Measurements from ENCODE around the gene STX3.

The STX3 gene

GRCh38 chr11:59754859-59755700 is at the start of gene STX3:
Gene STX3, plus strand, starts transcription at chr11:59755376. Its CDS starts 230 bp downstream, at chr11:59755606.
- peak within 1 kb of the TSS; percentile 80 for H3K4me3 ChIP-seq (ENCODE audit: low read depth, low read length)

- no peak overlapping the region for H3K4me3 ChIP-seq (ENCODE audit: low read depth, low read length)
Observed at GRCh38 chr11:59706518-59707285, 48.5 kb upstream of the STX3 start.

- no peak overlapping the region for H3K4me3 ChIP-seq (ENCODE audit: low read depth, low read length)
Observed at GRCh38 chr11:59707371-59707770, 47.8 kb upstream of the STX3 start.

- H3K4me3 ChIP-seq (ENCODE audit: low read depth, low read length), result no peak overlapping the region
Observed at GRCh38 chr11:59708537-59708936, 46.6 kb upstream of the STX3 start.

GRCh38 chr11:59710136-59710847 is 44.9 kb upstream of the STX3 start:
- no peak overlapping the region for H3K4me3 ChIP-seq (ENCODE audit: low read depth, low read length)

GRCh38 chr11:59713745-59714144 is 41.4 kb upstream of the STX3 start, which contains the start of gene OR10V1:
Gene OR10V1, minus strand, starts transcription at chr11:59713845. Its CDS starts 0 bp downstream, at chr11:59713845.
- no peak within 1 kb of the TSS for H3K4me3 ChIP-seq (ENCODE audit: low read depth, low read length)

GRCh38 chr11:59716051-59716450 is 39.1 kb upstream of the STX3 start:
- no peak overlapping the region for H3K4me3 ChIP-seq (ENCODE audit: low read depth, low read length)

- H3K4me3 ChIP-seq (ENCODE audit: low read depth, low read length), result no peak overlapping the region
Observed at GRCh38 chr11:59719556-59719955, 35.6 kb upstream of the STX3 start.

- no peak overlapping the region for H3K4me3 ChIP-seq (ENCODE audit: low read depth, low read length)
Observed at GRCh38 chr11:59724066-59724465, 31.1 kb upstream of the STX3 start.

GRCh38 chr11:59727426-59727825 is 27.8 kb upstream of the STX3 start:
- H3K4me3 ChIP-seq (ENCODE audit: low read depth, low read length), result no peak overlapping the region

GRCh38 chr11:59728154-59728553 is 27.0 kb upstream of the STX3 start:
- H3K4me3 ChIP-seq (ENCODE audit: low read depth, low read length), result no peak overlapping the region

GRCh38 chr11:59728913-59729312 is 26.3 kb upstream of the STX3 start:
- H3K4me3 ChIP-seq (ENCODE audit: low read depth, low read length), result no peak overlapping the region

GRCh38 chr11:59729834-59730233 is 25.3 kb upstream of the STX3 start:
- no peak overlapping the region for H3K4me3 ChIP-seq (ENCODE audit: low read depth, low read length)

GRCh38 chr11:59730896-59731565 is 24.1 kb upstream of the STX3 start:
- H3K4me3 ChIP-seq (ENCODE audit: low read depth, low read length), result no peak overlapping the region

GRCh38 chr11:59746111-59746510 is 9.1 kb upstream of the STX3 start:
- no peak overlapping the region for H3K4me3 ChIP-seq (ENCODE audit: low read depth, low read length)

GRCh38 chr11:59753650-59754493 is 1.3 kb upstream of the STX3 start:
- H3K4me3 ChIP-seq (ENCODE audit: low read depth, low read length), result peak overlapping the region; percentile 80

- peak overlapping the region; percentile 80 for H3K4me3 ChIP-seq (ENCODE audit: low read depth, low read length)
Observed at GRCh38 chr11:59754494-59754858, 700 bp upstream of the STX3 start.

GRCh38 chr11:59755701-59756557 is 753 bp downstream of the STX3 start:
- H3K4me3 ChIP-seq (ENCODE audit: low read depth, low read length), result peak overlapping the region; percentile 80

GRCh38 chr11:59756558-59756840 is 1.3 kb downstream of the STX3 start:
- H3K4me3 ChIP-seq (ENCODE audit: low read depth, low read length), result peak overlapping the region; percentile 80

All from iPS-11a (cell line).